ENCODE results near the gene DCAF4L1. TPM values are rescaled to one million over a fixed set of nuclear protein-coding genes. Genes with fewer than 3 reads are reported as not detected.

DCAF4L1 gene
- polyA plus RNA-seq, 1 donor (not counting 4 experiments of a cell fraction or from before 2014, with no cell fraction given): 0.75 TPM

GRCh38 chr4:41985151-41985550, 3.6 kb downstream of the DCAF4L1 start:
- Histone ChIP-seq H3K4me3 (ENCODE audit: control insufficient read depth in 2 of 3, extremely low read depth in 1 of 3, insufficient read depth in 2 of 3, low read depth in 1 of 3, low read length in 3 of 3) (no peak overlapping the region), H3K9me3 (ENCODE audit: control insufficient read depth, low read depth, low read length) (no peaks in the 10 kb centered on the region), H4K20me1 (ENCODE audit: control insufficient read depth, extremely low read depth, insufficient read depth, low read length) (no peaks in the 10 kb centered on the region), H3K79me2 (ENCODE audit: control insufficient read depth, insufficient read depth, low read length) (peaks cover 3% of the 10 kb centered on the region), H2AFZ (ENCODE audit: control insufficient read depth, low read length) (no peak overlapping the region), H3K4me2 (ENCODE audit: control insufficient read depth, extremely low read depth, insufficient read depth, low read depth, low read length) (no peak overlapping the region), H3K9me1 (ENCODE audit: control insufficient read depth, extremely low read depth, insufficient read depth, low read length) (no peaks in the 10 kb centered on the region), H3K4me1 (ENCODE audit: control insufficient read depth, extremely low read depth, insufficient read depth, low read length) (peaks cover 6% of the 10 kb centered on the region), H3K27ac (ENCODE audit: control insufficient read depth, insufficient read depth, low read length) (no peak overlapping the region), H3K9ac (ENCODE audit: control insufficient read depth, extremely low read depth, insufficient read depth, low read length) (no peak overlapping the region), H3K27me3 (ENCODE audit: control insufficient read depth, extremely low read depth, insufficient read depth, low read length) (no peaks in the 10 kb centered on the region), H3K36me3 (ENCODE audit: control insufficient read depth in 2 of 2, extremely low read depth in 1 of 2, insufficient read depth in 2 of 2, low read length in 2 of 2) (no peaks in the 10 kb centered on the region)
- no peak for FAIRE-seq
- TF ChIP-seq EZH2 (IDR thresholded peaks at IDR 0.05; ENCODE audit: low read length): no peak
- no peak for TF ChIP-seq CTCF (optimal IDR thresholded peaks at IDR 0.05 in 1 of 3, IDR thresholded peaks at IDR 0.05 in 1 of 3, conservative IDR thresholded peaks at IDR 0.05 in 1 of 3; ENCODE audit: extremely low read depth in 1 of 3, insufficient read depth in 2 of 3, low read length in 3 of 3)
- dilution Hi-C loops (cut with MboI; ENCODE audit: extremely low pct_ligation_motif_present, low sequenced_read_pairs): no loop called here
- no peak for DNase-seq (ENCODE audit: low read depth, low spot score)

GRCh38 chr4:41989994-41990364, 8.4 kb downstream of the DCAF4L1 start:
- peak overlapping the region; percentile 91 to 100 (median 92) for H3K4me3 ChIP-seq (ENCODE audit: control insufficient read depth in 2 of 3, extremely low read depth in 1 of 3, insufficient read depth in 2 of 3, low read depth in 1 of 3, low read length in 3 of 3)
- H3K9me1 ChIP-seq (ENCODE audit: control insufficient read depth, extremely low read depth, insufficient read depth, low read length): no peaks in the 10 kb centered on the region
- H3K79me2 ChIP-seq (ENCODE audit: control insufficient read depth, insufficient read depth, low read length): peaks cover 41% of the 10 kb centered on the region
- H3K9ac ChIP-seq (ENCODE audit: control insufficient read depth, extremely low read depth, insufficient read depth, low read length): peak overlapping the region; percentile 87
- dilution Hi-C loops (cut with MboI; ENCODE audit: extremely low pct_ligation_motif_present, low sequenced_read_pairs): no loop called here
- H3K4me2 ChIP-seq (ENCODE audit: control insufficient read depth, extremely low read depth, insufficient read depth, low read depth, low read length): peak overlapping the region; percentile 98
- TF ChIP-seq EZH2 (IDR thresholded peaks at IDR 0.05; ENCODE audit: low read length): no peak
- TF ChIP-seq CTCF (optimal IDR thresholded peaks at IDR 0.05 in 1 of 3, IDR thresholded peaks at IDR 0.05 in 1 of 3, conservative IDR thresholded peaks at IDR 0.05 in 1 of 3; ENCODE audit: extremely low read depth in 1 of 3, insufficient read depth in 2 of 3, low read length in 3 of 3): no peak
- H2AFZ ChIP-seq (ENCODE audit: control insufficient read depth, low read length): peak overlapping the region; percentile 95
- no peaks in the 10 kb centered on the region for H3K9me3 ChIP-seq (ENCODE audit: control insufficient read depth, low read depth, low read length)
- H3K27ac ChIP-seq (ENCODE audit: control insufficient read depth, insufficient read depth, low read length): peak overlapping the region; percentile 75
- no peaks in the 10 kb centered on the region for H3K27me3 ChIP-seq (ENCODE audit: control insufficient read depth, extremely low read depth, insufficient read depth, low read length)
- H4K20me1 ChIP-seq (ENCODE audit: control insufficient read depth, extremely low read depth, insufficient read depth, low read length): no peaks in the 10 kb centered on the region
- no peak for DNase-seq (ENCODE audit: low read depth, low spot score)
- no peaks in the 10 kb centered on the region for H3K36me3 ChIP-seq (ENCODE audit: control insufficient read depth in 2 of 2, extremely low read depth in 1 of 2, insufficient read depth in 2 of 2, low read length in 2 of 2)
- H3K4me1 ChIP-seq (ENCODE audit: control insufficient read depth, extremely low read depth, insufficient read depth, low read length): peaks cover 13% of the 10 kb centered on the region
- FAIRE-seq: no peak
